GM12872 (cell line): ENCODE data around the gene MT1X.

ENCODE experiments used
- TF ChIP-seq, protein P1 (sequence below): IDR thresholded peaks from 3 replicates; pipeline ENCODE4 v1.5.1; 2011; ENCODE audit warnings: low read depth, mild to moderate bottlenecking, low read length, moderate library complexity; ENCODE audit not compliant: insufficient read depth

MT1X gene

DNA sequence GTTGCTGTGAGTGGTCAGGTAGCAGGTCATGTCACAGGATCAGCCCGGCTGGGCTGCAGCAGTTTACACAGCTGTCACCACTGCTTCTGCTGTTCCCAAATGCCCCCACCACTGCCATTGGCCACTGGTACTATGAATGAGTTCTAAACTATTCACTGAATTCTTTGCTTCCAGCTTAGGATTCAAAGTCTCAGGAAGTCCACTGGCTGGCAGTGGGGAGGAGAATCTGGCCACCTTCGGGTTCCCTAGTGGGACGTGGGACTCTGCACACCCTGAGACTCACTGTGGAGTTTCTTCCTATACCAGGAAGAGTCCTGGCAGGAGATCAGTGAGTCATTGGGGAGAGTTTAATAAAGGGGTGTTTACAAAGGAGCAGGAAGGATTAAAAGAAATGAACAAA lies 6.9 kb downstream of the MT1X start:
- TF ChIP-seq, protein P1, sequence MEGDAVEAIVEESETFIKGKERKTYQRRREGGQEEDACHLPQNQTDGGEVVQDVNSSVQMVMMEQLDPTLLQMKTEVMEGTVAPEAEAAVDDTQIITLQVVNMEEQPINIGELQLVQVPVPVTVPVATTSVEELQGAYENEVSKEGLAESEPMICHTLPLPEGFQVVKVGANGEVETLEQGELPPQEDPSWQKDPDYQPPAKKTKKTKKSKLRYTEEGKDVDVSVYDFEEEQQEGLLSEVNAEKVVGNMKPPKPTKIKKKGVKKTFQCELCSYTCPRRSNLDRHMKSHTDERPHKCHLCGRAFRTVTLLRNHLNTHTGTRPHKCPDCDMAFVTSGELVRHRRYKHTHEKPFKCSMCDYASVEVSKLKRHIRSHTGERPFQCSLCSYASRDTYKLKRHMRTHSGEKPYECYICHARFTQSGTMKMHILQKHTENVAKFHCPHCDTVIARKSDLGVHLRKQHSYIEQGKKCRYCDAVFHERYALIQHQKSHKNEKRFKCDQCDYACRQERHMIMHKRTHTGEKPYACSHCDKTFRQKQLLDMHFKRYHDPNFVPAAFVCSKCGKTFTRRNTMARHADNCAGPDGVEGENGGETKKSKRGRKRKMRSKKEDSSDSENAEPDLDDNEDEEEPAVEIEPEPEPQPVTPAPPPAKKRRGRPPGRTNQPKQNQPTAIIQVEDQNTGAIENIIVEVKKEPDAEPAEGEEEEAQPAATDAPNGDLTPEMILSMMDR: no peak

DNA sequence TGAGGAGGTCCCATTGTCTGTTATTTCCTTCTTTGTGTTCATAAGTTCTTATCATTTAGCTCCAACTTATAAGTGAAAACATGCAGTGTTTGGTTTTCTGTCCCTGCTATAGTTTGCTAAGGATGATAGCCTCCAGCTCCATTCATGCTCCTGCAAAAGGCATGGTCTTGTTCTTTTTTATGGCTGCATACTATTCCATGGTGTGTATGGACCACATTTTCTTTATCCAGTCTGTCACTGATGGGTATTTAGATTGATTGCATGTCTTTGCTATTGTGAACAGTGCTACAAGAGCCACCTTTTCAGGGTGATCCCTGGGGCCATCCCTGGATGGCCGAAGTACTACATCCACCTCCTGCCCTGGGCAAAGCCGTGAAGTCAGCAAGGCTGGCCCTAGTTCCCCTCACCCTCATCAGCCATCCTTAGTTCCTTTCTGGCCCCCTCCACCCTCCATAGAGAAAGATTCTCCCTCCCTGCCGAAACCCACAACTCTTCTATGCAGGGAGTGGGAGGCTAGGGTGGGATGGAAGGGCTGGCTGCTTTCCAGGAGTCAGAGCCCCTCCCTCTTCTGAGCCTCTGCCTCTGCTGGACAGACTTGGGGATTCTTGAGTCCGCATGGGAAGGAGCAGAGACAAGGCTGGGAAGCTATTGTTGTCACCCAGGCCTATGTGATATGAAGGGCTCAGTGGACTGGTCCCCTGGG lies 8.3 kb downstream of the MT1X start:
- TF ChIP-seq, protein P1: no peak

DNA sequence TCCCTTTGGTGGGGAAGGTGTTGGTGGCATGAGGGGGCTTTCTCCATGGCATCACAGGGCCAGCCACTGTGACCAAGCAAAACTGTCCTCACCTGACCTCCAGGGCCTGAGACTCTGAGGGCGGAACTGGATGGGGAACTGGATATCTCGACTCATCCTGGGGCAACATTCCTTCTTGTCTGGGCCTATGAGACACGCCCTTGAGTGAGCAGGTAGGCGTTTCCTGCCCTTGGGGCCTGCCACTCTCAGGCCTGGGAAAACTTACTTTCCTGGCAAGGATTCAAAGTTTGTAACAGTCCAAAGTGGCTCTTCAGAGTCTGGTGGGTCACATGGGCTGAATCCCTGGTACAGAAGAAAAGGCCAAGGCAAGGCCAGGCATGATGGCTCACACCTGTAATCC lies 9.6 kb downstream of the MT1X start:
- TF ChIP-seq, protein P1: no peak

DNA sequence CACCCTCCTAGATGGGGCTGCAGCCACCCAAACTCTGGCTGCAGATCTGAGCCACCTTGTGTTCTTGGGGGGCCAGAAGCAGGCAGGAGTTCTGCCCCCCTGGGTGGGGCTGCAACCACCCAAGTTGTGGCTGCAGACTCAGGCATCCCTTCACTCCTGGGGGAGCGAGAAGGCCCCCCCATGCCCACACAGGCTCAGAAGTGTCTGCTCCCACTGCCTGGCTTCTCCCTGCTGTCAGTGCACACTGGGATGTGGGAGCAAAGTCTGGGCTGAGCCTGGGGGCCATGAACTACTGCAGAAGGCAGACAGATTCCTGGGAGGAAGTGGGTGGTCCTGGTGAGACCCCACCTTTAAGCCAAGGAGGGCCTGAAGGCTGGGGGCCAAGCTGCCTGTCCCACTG lies 13.0 kb downstream of the MT1X start:
- TF ChIP-seq, protein P1: no peak

DNA sequence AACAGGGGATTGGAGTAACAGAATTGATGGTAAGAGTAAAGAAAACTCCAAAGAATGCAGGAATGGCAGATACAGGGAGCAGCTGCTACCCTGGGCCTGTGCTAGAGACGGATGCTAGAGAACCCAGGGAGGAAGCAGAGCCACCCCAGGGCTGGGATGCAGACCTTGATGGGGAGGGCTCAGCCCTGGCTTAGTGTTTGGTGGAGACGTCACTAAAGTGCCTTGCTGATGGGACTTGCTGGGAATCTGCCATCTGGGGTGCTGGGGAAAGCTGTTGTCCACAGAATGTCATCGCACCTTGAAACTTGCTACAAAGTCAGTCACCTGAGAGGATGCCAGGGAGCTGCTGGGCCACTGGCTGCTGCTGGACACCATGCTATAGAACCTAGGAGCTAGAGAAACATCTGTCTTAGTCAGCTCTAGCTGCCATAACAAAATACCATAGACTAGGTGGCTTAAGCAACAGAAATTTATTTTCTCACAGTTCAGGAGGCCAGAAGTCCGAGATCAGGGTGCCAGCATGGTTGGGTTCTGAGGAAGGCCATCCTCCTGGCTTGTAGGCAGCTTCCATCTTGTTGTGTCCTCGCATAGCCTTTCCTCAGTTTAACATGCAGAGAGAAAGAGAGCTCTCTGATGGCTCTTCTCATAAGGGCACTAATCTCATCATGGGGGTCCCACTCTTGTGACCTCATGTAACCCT lies 15.3 kb downstream of the MT1X start:
- TF ChIP-seq, protein P1: no peak

DNA sequence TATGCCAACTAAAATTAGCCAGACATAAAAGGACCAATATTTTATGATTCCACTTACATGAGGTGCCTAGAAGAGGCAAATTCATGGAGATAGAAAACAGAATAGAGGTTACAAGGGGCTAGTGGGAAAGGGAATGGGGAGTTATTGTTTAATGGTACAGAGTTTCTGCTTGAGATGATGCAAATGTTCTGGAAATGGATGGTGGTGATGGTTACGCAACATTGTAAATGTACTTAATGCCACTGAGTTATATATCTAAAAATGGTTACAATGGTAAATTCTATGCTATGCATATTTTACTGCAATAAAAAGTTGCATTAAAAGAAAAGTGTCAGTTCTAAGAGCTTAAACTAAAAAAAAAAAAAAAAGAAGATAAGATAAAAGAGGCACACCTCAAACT lies 17.9 kb downstream of the MT1X start:
- TF ChIP-seq, protein P1: no peak

DNA sequence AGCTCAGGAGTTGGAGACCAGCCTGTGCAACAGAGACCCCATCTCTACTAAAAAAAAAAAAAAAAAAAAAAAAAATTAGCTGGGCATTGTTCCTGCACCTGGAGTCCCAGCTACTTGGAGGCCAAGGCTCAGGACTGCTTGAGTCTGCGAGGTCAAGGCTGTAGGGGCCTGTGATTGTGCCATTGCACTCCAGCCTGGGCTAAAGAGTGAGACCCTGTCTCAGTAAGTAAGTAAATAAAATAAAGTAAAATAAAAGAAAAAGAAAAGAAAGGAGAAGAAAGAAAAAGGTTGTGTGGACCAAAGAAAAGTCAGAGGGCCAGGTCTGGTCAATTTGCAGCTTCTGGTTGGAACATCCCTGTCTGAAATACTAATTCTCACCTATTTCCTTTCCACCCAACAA lies 18.4 kb downstream of the MT1X start:
- TF ChIP-seq, protein P1: no peak
